AG09319 (cell line): ENCODE measurements around the gene ANKS4B.
"Not testable (repeated sequence)": the region's sequence is repeated elsewhere in the genome, so short reads cannot be mapped to it uniquely, and the experiment has no call there.

Source experiments
- DNase-seq: peaks from one replicate; pipeline ENCODE4 v3.0.0-alpha.2; 2010; ENCODE audit warnings: low read depth; ENCODE audit errors: extremely low read depth
- CTCF ChIP-seq: IDR thresholded peaks from 2 replicates; pipeline ENCODE4 v1.5.1; 2011; ENCODE audit warnings: low read depth, mild to moderate bottlenecking, inconsistent platforms, low read length, moderate library complexity

ANKS4B gene

GRCh38 chr16:21281698-21282389, 48.3 kb downstream of the ANKS4B start:
- no peak for TF ChIP-seq CTCF
- no peak for DNase-seq

GRCh38 chr16:21283521-21284289, 50.2 kb downstream of the ANKS4B start:
- peak; percentile 49 for TF ChIP-seq CTCF
- no peak for DNase-seq

GRCh38 chr16:21284414-21284813, 50.9 kb downstream of the ANKS4B start:
- no peak for TF ChIP-seq CTCF
- no peak for DNase-seq

GRCh38 chr16:21285314-21285713, 51.8 kb downstream of the ANKS4B start:
- no peak for TF ChIP-seq CTCF
- DNase-seq: no peak

GRCh38 chr16:21289789-21290188, 56.3 kb downstream of the ANKS4B start:
- DNase-seq: not testable (repeated sequence)

- TF ChIP-seq CTCF: peak; percentile 98
- peak; percentile 99 for DNase-seq
Measured at GRCh38 chr16:21300309-21301167, 67.0 kb downstream of the ANKS4B start.

GRCh38 chr16:21301168-21301894, 67.8 kb downstream of the ANKS4B start:
- peak; percentile 21 for TF ChIP-seq CTCF
- DNase-seq: no peak
